ENCODE results near the gene LPCAT1.

LPCAT1 gene

GRCh38 chr5:1414311-1415058 is 109.3 kb downstream of the LPCAT1 start:
- DNase-seq = no peak
- Mint-ChIP-seq H3K36me3 (no peaks in the 10 kb centered on the region), H3K9me3 (no peaks in the 10 kb centered on the region), H3K4me3 (no peak overlapping the region), H3K27ac (no peak overlapping the region), H3K27me3 (peaks cover 8% of the 10 kb centered on the region), H3K4me1 (peaks cover under 1% of the 10 kb centered on the region)
- CTCF ChIA-PET = no interaction called here

GRCh38 chr5:1413611-1414241 is 110.0 kb downstream of the LPCAT1 start:
- H3K27ac Mint-ChIP-seq = no peak overlapping the region
- peaks cover 15% of the 10 kb centered on the region for H3K27me3 Mint-ChIP-seq
- H3K9me3 Mint-ChIP-seq = no peaks in the 10 kb centered on the region
- CTCF ChIA-PET = no interaction called here
- no peak for DNase-seq
- no peak overlapping the region for H3K4me3 Mint-ChIP-seq
- peaks cover 4% of the 10 kb centered on the region for H3K4me1 Mint-ChIP-seq
- no peaks in the 10 kb centered on the region for H3K36me3 Mint-ChIP-seq

GRCh38 chr5:1413211-1413610 is 110.5 kb downstream of the LPCAT1 start:
- CTCF ChIA-PET = no interaction called here
- Mint-ChIP-seq H3K36me3 (no peaks in the 10 kb centered on the region), H3K27me3 (peaks cover 19% of the 10 kb centered on the region), H3K9me3 (no peaks in the 10 kb centered on the region), H3K4me3 (no peak overlapping the region), H3K27ac (no peak overlapping the region), H3K4me1 (peaks cover 4% of the 10 kb centered on the region)
- no peak for DNase-seq

- DNase-seq = no peak
- Mint-ChIP-seq H3K9me3 (no peaks in the 10 kb centered on the region), H3K36me3 (no peaks in the 10 kb centered on the region), H3K27me3 (peaks cover 25% of the 10 kb centered on the region), H3K4me1 (peaks cover 4% of the 10 kb centered on the region), H3K4me3 (no peak overlapping the region), H3K27ac (no peak overlapping the region)
- CTCF ChIA-PET = no interaction called here
Observed at GRCh38 chr5:1412621-1413020, 111.1 kb downstream of the LPCAT1 start.

- Mint-ChIP-seq H3K27me3 (peaks cover 25% of the 10 kb centered on the region), H3K27ac (no peak overlapping the region), H3K4me3 (no peak overlapping the region), H3K36me3 (no peaks in the 10 kb centered on the region), H3K9me3 (no peaks in the 10 kb centered on the region), H3K4me1 (peaks cover 4% of the 10 kb centered on the region)
- CTCF ChIA-PET = no interaction called here
- no peak for DNase-seq
Observed at GRCh38 chr5:1412163-1412562, 111.6 kb downstream of the LPCAT1 start.
